GM11168 (cell line): ENCODE measurements around the gene CSGALNACT2.

Experiments used
- in situ Hi-C: fragments of 300-500 bp; cut with MboI; formaldehyde crosslinking; loops from one replicate; pipeline ENCODE4 v1.12.0; 2022; ENCODE audit warnings: low sequenced_read_pairs; ENCODE audit not compliant: unreplicated experiment

The CSGALNACT2 gene

DNA sequence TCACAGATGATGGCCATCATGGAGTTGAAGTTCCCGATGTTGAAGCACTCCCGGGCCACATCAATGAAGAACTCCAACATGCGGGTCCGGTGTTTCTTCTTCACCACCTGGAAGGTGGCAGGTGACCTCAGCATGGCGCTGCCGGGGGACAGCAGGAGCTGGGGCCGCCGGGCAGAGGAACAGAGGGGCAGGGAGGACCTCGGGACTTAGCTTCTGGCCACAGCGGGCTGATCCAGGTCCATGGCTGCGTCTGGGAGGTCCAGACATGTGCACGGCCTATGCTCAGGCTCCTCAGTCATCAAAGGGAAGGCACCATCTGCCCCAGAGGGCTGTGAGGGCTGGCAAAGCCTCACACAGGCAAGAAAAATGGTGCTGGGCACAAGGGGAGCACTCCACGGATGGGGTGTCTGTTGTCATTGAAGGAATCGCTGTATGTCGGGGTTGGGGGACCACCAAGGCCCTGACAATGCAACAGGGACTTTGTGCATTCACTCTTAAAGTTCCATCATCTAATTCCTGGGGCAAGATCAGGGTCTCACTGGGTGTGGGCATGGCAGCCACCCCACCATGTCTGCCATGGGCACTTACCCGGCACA lies 60.9 kb downstream of the CSGALNACT2 start:
- in situ Hi-C loops = no loop called here

DNA sequence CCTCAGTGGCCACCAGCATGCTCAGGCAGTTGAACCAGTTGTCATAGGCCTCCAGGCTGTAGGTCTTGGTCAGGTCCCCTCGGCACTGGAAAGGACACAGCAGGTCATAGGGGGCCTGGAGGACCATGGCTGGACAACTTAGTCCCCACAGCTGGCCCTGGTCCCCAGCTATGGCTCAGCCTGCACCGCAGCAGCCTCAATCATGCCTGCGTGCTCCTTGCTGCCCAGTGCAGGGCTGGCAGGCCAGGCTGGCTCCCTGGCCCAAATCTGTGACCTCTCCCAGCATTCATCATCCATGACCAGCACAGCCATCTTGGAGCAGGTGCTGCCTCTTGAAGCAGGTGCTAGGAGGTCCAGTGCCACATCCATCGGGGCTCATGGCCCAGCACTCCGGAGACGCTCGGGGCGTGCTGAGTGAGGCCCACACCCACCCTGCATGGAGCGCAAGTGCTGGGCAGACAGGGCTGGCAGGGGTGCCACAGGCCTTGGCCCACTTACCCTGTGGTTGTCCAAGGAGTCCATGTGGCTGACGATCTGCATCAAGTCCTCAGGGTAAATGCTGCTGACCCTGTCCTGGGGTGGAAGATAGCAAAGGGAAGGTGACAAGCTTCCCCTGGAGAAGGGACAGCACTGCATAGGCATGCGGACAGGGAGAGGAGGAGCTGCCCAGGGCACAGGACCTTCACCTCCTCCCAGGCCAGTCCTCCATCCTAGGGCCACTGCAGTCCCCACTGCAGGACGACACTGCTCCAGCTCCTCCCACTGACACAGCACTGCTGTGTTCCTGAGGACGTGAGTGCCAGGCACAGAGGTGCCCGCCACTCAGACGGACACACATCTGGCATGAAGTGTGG lies 61.7 kb downstream of the CSGALNACT2 start:
- in situ Hi-C loops = no loop called here

DNA sequence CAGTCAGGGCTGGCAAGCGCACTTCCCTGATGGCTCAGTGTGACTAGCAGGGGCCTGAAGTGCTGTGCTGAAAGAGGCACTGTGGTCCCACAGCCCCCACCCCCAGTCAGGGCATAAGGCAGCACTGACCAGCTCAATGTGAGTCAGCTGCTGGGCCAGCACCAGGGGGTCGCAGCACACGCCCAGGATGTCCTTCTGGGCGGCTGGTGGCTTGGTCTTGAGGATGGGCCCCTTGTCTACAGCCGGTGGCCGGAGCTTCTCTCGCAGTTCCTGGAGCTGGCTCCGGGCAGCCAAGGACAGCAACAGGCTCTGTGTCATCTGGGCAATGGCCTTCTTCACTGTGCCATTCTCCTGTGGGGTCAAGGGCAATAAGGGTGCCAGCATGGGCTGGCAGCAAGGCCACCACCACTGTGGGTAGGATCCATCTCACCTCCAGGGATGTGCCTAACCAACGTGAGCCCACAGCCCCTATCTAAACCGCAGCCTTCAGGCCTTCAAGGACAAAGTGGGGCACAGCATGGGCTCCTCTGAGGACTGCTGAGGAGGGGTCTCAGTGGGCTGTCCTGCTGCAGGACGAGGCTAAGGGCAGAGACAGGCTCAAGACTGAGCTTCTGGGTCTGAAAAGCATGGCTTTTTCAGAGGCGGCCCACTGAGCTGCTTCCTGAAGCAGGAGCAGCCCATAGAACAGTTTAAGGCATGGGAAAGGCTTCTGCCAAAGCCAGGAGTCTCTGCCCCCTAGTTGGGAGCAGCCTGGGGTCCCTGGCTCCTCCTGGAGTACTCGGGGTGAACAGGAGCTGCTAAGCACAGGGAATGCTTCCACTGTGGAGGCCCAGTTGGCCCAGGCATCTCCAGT lies 62.5 kb downstream of the CSGALNACT2 start:
- in situ Hi-C loops = no loop called here

DNA sequence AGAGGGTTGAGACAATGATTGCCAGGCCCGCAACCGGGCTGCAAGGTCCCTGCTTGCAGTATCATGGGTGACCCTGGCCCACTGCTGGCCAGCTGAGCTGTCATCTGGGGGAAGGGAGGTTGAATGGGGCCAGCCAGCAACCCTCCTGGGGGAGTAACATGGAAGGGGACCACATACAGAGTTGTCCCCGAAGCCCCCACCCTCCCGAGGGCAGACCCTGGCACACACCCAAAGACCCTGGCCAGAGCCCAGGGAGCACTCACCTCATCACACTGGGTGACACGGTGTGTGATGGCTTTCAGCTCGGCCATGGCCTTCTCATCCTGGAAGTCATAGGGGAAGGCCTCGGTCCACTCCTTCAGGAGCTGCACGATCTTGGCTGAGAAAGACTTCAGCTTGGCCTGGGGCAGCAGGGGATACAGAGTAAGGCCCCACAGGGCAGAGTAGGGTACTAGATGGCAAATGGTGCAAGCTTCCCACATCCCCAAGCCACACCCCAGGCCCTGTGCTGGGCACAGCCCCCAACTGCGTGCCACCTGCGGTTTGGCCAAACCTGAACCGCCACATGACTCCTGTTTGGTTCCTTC lies 63.4 kb downstream of the CSGALNACT2 start:
- in situ Hi-C loops = no loop called here

DNA sequence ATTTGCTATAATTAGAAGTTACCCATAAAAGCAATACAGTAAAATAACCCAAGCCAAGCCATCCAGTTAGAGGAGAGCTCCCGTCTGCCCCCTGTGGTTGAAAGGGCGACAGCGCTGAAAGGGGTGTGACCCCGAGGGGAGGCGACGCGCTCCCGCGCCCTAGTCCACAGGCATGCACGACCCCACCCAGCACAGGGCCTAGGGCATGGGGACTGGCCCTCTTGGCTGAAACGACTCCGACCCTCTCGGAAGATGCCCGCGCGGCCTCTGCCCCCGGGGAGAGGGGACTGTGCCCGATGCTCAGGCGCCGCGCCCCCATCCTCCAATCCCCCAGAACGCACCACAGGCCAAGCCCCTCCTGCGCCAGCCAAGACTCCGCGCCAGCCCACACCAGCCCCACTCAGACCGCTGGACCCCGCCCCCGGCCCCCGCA lies 64.0 kb downstream of the CSGALNACT2 start:
- in situ Hi-C loops = no loop called here

- in situ Hi-C loops = no loop called here
These were observed 64.6 kb downstream of the CSGALNACT2 start for GRCh38 chr10:43202657-43203447.

DNA sequence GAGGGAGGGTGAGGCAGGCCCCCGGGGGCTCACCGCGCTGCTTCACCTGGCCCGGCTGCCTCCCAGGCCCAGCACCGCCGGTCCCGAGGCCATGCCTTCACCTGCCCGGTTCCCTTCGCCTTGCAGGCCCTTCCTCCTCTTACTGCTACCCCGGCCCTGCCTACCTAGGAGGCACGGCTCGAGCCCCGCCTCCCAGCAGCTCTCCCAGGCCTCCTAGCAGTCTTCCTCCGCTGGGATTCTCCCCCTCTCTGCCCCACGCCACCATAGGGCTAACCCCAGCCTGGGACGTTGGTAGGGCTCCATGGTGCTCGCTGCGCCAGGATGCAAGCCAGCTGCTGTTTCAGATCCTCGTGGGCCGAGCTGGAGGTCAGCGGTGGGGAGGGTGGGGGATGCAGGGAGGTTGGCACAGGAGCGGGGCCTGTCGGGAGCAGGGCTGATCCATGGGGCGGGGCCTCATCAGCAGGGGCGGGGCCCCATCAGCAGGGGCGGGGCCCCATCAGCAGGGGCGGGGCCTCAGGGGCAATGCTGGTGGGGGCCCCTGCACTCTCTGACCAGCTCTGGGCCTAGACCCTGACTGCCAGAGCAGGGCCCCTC lies 65.3 kb downstream of the CSGALNACT2 start:
- in situ Hi-C loops = no loop called here

- in situ Hi-C loops = no loop called here
These were observed 66.0 kb downstream of the CSGALNACT2 start for GRCh38 chr10:43204042-43204942.

DNA sequence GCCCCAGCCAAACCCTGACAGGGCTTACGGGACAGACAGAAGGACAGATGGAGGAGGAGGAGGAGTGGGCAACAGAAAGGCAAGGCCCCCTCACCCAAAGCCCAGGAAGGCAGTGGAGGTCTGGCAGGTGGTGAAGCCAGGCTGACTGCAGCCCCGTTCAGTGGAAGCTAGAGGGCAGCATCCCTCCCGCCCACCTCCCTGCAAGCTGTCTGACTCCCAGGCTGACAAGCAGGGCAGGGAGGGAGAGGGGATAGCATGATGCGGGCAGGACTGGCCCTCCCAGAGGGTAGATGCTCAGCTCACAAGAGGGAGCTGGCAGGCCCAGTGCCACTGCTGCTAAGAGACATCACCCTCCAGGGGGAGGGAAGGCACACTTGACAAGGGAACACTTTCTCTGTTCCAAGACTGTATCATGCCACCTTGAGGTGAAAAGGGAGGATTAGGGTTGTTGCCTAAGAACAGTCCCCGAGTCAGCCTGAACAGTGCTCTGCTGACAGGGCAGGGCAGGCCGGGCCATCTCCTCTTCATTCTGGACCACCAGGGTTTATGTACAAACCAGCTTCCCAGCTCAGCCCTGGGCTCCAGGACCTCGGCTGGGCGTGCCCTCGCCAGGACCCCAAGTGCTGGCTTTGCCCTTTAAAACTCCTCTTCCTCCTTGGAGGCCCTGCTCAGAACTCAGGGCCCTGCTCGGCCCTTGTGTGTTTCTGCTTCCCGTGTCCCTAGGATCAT lies 66.9 kb downstream of the CSGALNACT2 start:
- in situ Hi-C loops = no loop called here

GRCh38 chr10:43205681-43206390 lies 67.6 kb downstream of the CSGALNACT2 start:
- in situ Hi-C loops = no loop called here

DNA sequence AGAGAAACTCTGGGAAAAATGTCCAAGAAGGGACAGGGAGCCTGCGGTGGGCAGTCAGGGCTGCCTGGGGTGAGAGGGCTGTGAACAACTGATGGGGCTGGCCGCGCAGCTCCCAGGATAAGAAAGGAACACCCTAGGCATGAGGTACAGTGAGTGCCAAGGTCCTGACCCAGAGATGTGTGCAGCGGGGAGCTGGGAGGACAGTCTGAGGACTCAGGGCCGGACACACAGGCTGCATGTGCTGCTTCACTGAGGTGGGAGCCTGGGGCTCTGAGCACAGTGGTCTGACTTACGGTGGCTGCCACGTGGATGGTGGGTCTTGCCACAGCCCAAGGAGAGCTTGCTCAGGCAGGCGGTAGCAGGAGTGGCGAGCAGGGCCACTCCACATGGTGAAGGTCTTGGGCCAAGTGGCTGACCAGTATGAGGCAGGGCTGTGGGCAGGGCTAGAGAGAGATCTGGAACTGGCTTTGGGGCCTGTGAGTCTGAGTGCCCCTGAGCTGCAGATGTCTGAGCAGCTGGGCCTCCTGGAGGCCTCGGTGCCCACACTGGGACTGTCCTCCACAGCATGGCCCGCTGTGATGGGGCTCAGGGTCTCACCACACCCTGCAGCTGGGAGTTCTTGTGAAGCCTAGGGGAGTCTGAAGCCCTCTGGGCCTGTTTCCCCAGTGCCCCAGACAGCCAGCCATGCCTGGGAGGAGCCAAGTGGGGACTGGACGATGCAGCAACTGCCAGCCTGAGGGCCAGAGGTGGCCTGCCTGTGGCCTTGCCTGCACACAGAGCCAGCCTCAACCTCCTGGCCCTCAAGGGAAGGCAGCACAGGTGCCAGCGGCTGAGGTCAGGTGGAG lies 68.4 kb downstream of the CSGALNACT2 start:
- in situ Hi-C loops = no loop called here

GRCh38 chr10:43208147-43209073 lies 70.2 kb downstream of the CSGALNACT2 start:
- in situ Hi-C loops = no loop called here

GRCh38 chr10:43209074-43209455 lies 70.8 kb downstream of the CSGALNACT2 start:
- in situ Hi-C loops = no loop called here

- in situ Hi-C loops = no loop called here
These were observed 71.5 kb downstream of the CSGALNACT2 start for GRCh38 chr10:43209651-43210141.

- in situ Hi-C loops = no loop called here
These were observed 72.3 kb downstream of the CSGALNACT2 start for GRCh38 chr10:43210556-43210955.
